SK-N-SH (cell line): ENCODE results near the gene MYOZ2. TPM values are rescaled to one million over a fixed set of nuclear protein-coding genes. Genes with fewer than 3 reads are reported as not detected.

ENCODE experiments used
- CTCF ChIA-PET: fragments of 300-600, 350-600 bp; formaldehyde crosslinking; extraction: SDS; loops from one replicate; lab custom pipeline; 2021; lab: Yijun Ruan, JAX
- POLR2A ChIA-PET: fragments of 350-600 bp; sonication (Branson Sonifier 250); formaldehyde crosslinking; extraction: SDS; loops from one replicate; lab custom pipeline; 2020; ENCODE audit warnings: antibody characterized with exemption, inconsistent platforms; lab: Yijun Ruan, JAX
- DNase-seq: peaks from one replicate; pipeline ENCODE4 v3.0.0; 2012
- H2AFZ ChIP-seq: fragments of 200-600 bp; sonication (generic); 2 replicates; pipeline ENCODE4 v1.8.1; 2016; ENCODE audit warnings: antibody characterized with exemption, mild to moderate bottlenecking, low read depth
- H3F3A ChIP-seq: fragments of 200-600 bp; sonication (generic); replicated peaks from 2 replicates; pipeline ENCODE3; 2016; ENCODE audit warnings: antibody characterized with exemption, mild to moderate bottlenecking; ENCODE audit not compliant: insufficient read depth
- H3K27ac ChIP-seq, 2 experiments: fragments of 200-500 bp in 1 of 2; fragments of 200-600 bp in 1 of 2; sonication (Bioruptor generic) in 1 of 2; sonication (generic), shearing (Covaris generic) in 1 of 2; 2 replicates each; pipeline versions ENCODE4 v1.5.1 to v1.6.1; 2014 to 2016; ENCODE audit warnings: low read depth in 2 of 2, inconsistent platforms in 1 of 2, low read length in 1 of 2, mild to moderate bottlenecking in 1 of 2, mixed read lengths in 1 of 2
- H3K27me3 ChIP-seq: fragments of 200-600 bp; sonication (generic), shearing (Covaris generic); 2 replicates; pipeline ENCODE4 v1.6.1; 2016; ENCODE audit warnings: mixed run types; ENCODE audit not compliant: insufficient read depth
- H3K36me3 ChIP-seq, 2 experiments: fragments of 200-500 bp in 1 of 2; fragments of 200-600 bp in 1 of 2; sonication (Bioruptor generic) in 1 of 2; sonication (generic) in 1 of 2; replicated peaks in 1 of 2; 2 replicates each; pipeline versions ENCODE3 to v1.5.1; 2014 to 2016; ENCODE audit warnings: low read length in 1 of 2, mild to moderate bottlenecking in 1 of 2; ENCODE audit not compliant: insufficient read depth in 2 of 2, control insufficient read depth in 1 of 2
- H3K4me1 ChIP-seq, 2 experiments: fragments of 200-500 bp in 1 of 2; fragments of 200-600 bp in 1 of 2; sonication (Bioruptor generic) in 1 of 2; sonication (generic), shearing (Covaris generic) in 1 of 2; 2 replicates each; pipeline versions ENCODE4 v1.5.1 to v1.6.1; 2014 to 2016; ENCODE audit warnings: low read depth in 1 of 2, low read length in 1 of 2, mixed run types in 1 of 2; ENCODE audit not compliant: insufficient read depth in 2 of 2, control insufficient read depth in 1 of 2
- H3K4me2 ChIP-seq: fragments of 200-600 bp; sonication (generic), shearing (Covaris generic); 2 replicates; pipeline ENCODE4 v1.6.1; 2017; ENCODE audit warnings: mixed run types
- H3K4me3 ChIP-seq, 2 experiments: fragments of 200-500 bp in 1 of 2; fragments of 200-600 bp in 1 of 2; sonication (Bioruptor generic) in 1 of 2; sonication (generic), shearing (Covaris generic) in 1 of 2; 2 replicates each; pipeline versions ENCODE4 v1.5.1 to v1.8.1; 2014 to 2016; ENCODE audit warnings: low read depth in 2 of 2, inconsistent platforms in 1 of 2, low read length in 1 of 2, mild to moderate bottlenecking in 1 of 2, mixed read lengths in 1 of 2, moderate library complexity in 1 of 2
- H3K79me2 ChIP-seq: fragments of 200-600 bp; sonication (generic); 2 replicates; pipeline ENCODE4 v1.8.1; 2017; ENCODE audit warnings: mild to moderate bottlenecking; ENCODE audit not compliant: insufficient read depth
- H3K9ac ChIP-seq: fragments of 200-600 bp; sonication (generic); 2 replicates; pipeline ENCODE4 v1.6.1; 2017; ENCODE audit warnings: mixed run types
- H3K9me2 ChIP-seq: fragments of 200-600 bp; sonication (generic); 2 replicates; pipeline ENCODE4 v1.6.1; 2017; ENCODE audit warnings: mixed run types
- H3K9me3 ChIP-seq: fragments of 200-600 bp; sonication (generic); 2 replicates; pipeline ENCODE4 v1.6.1; 2017; ENCODE audit warnings: mixed run types, mild to moderate bottlenecking, moderate library complexity
- H4K20me1 ChIP-seq: fragments of 200-600 bp; sonication (generic); 2 replicates; pipeline ENCODE4 v1.6.1; 2017; ENCODE audit warnings: mild to moderate bottlenecking, mixed run types; ENCODE audit not compliant: insufficient read depth
- CHD2 ChIP-seq: fragments of 150-350 bp; IDR thresholded peaks from 2 replicates; pipeline ENCODE4 v1.6.1; 2018; ENCODE audit warnings: low read length; ENCODE audit not compliant: partially characterized antibody
- EP300 ChIP-seq, 2 experiments: IDR thresholded peaks; 2 replicates each; pipeline versions ENCODE4 v1.4.0 to v1.6.1; 2012; ENCODE audit warnings: borderline replicate concordance in 1 of 2, low read depth in 1 of 2, low read length in 1 of 2
- FOXJ3 ChIP-seq: sonication (generic); formaldehyde crosslinking; IDR thresholded peaks from 2 replicates; pipeline ENCODE4 v1.5.1; 2020; ENCODE audit warnings: mild to moderate bottlenecking, missing genetic modification reagents
- GABPA ChIP-seq: IDR thresholded peaks from 2 replicates; pipeline ENCODE4 v1.4.0; 2012; ENCODE audit warnings: low read depth, mild to moderate bottlenecking
- GATA2 ChIP-seq: sonication (generic); formaldehyde crosslinking; IDR thresholded peaks from 2 replicates; pipeline ENCODE4 v1.5.0; 2020; ENCODE audit warnings: mild to moderate bottlenecking, missing genetic modification reagents
- MXI1 ChIP-seq: IDR thresholded peaks from 2 replicates; pipeline ENCODE4 v1.6.1; 2012; ENCODE audit warnings: mild to moderate bottlenecking, low read depth, low read length, improper control_type of control experiment
- RAD21 ChIP-seq: IDR thresholded peaks from 2 replicates; pipeline ENCODE4 v1.6.1; 2012; ENCODE audit warnings: mild to moderate bottlenecking, low read length
- RCOR1 ChIP-seq: fragments of 150-350 bp; IDR thresholded peaks from 2 replicates; pipeline ENCODE4 v1.6.1; 2017; ENCODE audit warnings: antibody characterized with exemption, low read length
- RFX5 ChIP-seq: IDR thresholded peaks from 2 replicates; pipeline ENCODE4 v1.6.1; 2012; ENCODE audit warnings: mild to moderate bottlenecking, improper control_type of control experiment, low read length
- RXRA ChIP-seq: IDR thresholded peaks from 2 replicates; pipeline ENCODE4 v1.4.0; 2012; ENCODE audit warnings: low read depth, mild to moderate bottlenecking, borderline replicate concordance
- SMC3 ChIP-seq: IDR thresholded peaks from 2 replicates; pipeline ENCODE4 v1.6.1; 2012; ENCODE audit warnings: low read depth, low read length, improper control_type of control experiment
- TCF12 ChIP-seq: IDR thresholded peaks from 2 replicates; pipeline ENCODE4 v1.4.0; 2012
- USF1 ChIP-seq: IDR thresholded peaks from 2 replicates; pipeline ENCODE4 v1.4.0; 2012; ENCODE audit warnings: low read depth, borderline replicate concordance
- ZBTB33 ChIP-seq: IDR thresholded peaks from 2 replicates; pipeline ENCODE4 v1.4.0; 2012; ENCODE audit warnings: low read depth, borderline replicate concordance
- WGBS: methylation state at CpG from one replicate; pipeline ENCODE4 v1.1.6; 2017; ENCODE audit warnings: low lambda C conversion rate; 5-methylcytosine and 5-hydroxymethylcytosine counted together
- polyA plus RNA-seq, 3 experiments: library from polyadenylated mRNA; depleted of rRNA; stranded (reverse); fragments of >200 nt; gene quantifications; 2 replicates each; pipeline ENCODE4 v1.2.3, GENCODE V29; 2012
- TF ChIP-seq, protein P1 (sequence below): IDR thresholded peaks from 2 replicates; pipeline ENCODE4; 2012

Gene MYOZ2
- polyA plus RNA-seq, 1 of the 3 experiments (the other 2 are of a cell fraction) = 0.26 TPM

DNA sequence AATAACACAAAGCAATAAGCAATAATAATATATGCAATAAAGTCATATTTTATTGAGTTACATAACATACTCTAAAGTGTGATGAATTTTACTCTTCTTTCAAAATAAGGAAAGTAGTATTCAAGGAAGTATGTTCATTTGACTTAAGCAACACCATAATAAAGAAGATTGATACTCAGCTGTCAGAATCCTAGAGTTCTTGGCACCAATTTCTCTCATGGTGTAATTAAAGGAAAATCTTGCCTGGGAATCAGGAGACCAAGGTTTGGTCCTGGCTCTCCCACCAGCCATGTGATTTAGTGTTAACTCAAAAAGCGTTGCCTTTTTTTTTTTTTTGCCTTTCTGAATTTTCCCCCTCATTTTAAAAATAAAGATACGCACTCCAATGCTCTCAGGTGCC, 17.1 kb downstream of the MYOZ2 start:
- H3F3A ChIP-seq = no peaks in the 10 kb centered on the region
- H2AFZ ChIP-seq = no peak overlapping the region
- no peaks in the 10 kb centered on the region for H3K79me2 ChIP-seq
- 0 out of 2 replicates have a peak, but pooled peaks cover 3% of the 10 kb centered on the region for H3K9me2 ChIP-seq
- ChIA-PET POLR2A (no interaction called here), CTCF (no interaction called here)
- no peak overlapping the region for H3K27ac ChIP-seq
- DNase-seq = no peak
- no peaks in the 10 kb centered on the region; a peak in 1 of 4 replicates for H3K4me1 ChIP-seq
- H3K9ac ChIP-seq = no peak overlapping the region
- no peaks in the 10 kb centered on the region for H4K20me1 ChIP-seq
- H3K27me3 ChIP-seq = no peaks in the 10 kb centered on the region
- no peak for TF ChIP-seq EP300 (IDR thresholded peaks at IDR 0.05; ENCODE audit: borderline replicate concordance in 1 of 2, low read depth in 1 of 2, low read length in 1 of 2)
- TF ChIP-seq MXI1 = no peak
- no peak for TF ChIP-seq RCOR1
- no peak for TF ChIP-seq FOXJ3 (CRISPR knock-in tag)
- TF ChIP-seq RFX5 = no peak
- no peak for TF ChIP-seq TCF12
- TF ChIP-seq RXRA = no peak
- TF ChIP-seq GABPA = no peak
- TF ChIP-seq CHD2 = no peak
- TF ChIP-seq GATA2 (CRISPR knock-in tag) = no peak
- H3K4me3 ChIP-seq = no peak overlapping the region
- H3K9me3 ChIP-seq = no peaks in the 10 kb centered on the region
- no peaks in the 10 kb centered on the region for H3K36me3 ChIP-seq
- WGBS = 97% methylated on average over 2 of the region's 2 CpGs
- no peak overlapping the region for H3K4me2 ChIP-seq

DNA sequence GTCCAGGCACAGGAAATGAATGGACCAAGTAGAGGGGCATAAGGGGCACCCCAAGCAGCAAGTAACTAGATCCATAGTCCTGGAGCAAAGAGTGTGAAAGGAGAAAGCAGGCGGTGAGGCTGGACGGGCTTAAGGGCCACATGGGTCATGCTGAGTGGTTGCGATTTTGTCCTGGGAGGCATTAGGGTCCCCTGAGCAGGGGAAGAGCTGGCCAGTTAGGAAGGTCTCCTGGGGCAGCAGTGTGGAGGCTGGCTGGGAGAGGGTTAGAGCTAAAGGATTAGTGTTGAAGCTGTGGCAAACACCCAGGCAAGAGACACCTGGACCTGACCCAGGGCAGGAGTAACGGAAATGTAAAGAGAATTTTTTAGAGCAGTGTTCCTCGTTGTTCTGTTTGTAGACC, 26.5 kb downstream of the MYOZ2 start:
- Histone ChIP-seq H3K27me3 (no peaks in the 10 kb centered on the region), H3K4me1 (no peaks in the 10 kb centered on the region; a peak in 1 of 4 replicates), H3K27ac (no peak overlapping the region), H3K9me2 (no peaks in the 10 kb centered on the region), H3K4me3 (no peak overlapping the region), H4K20me1 (no peaks in the 10 kb centered on the region), H3K9ac (no peak overlapping the region), H3F3A (no peaks in the 10 kb centered on the region), H3K9me3 (no peaks in the 10 kb centered on the region), H2AFZ (no peak overlapping the region), H3K36me3 (no peaks in the 10 kb centered on the region), H3K4me2 (no peak overlapping the region), H3K79me2 (no peaks in the 10 kb centered on the region)
- TF ChIP-seq ZBTB33 (no peak), RCOR1 (no peak), EP300 (IDR thresholded peaks at IDR 0.05; ENCODE audit: borderline replicate concordance in 1 of 2, low read depth in 1 of 2, low read length in 1 of 2) (no peak), MXI1 (no peak)
- DNase-seq = no peak
- POLR2A ChIA-PET = no interaction called here
- WGBS = 85% methylated on average over 5 of the region's 5 CpGs
- CTCF ChIA-PET = no interaction called here

GRCh38 chr4:119165767-119166166, 30.1 kb downstream of the MYOZ2 start:
- ChIA-PET CTCF (no interaction called here), POLR2A (interaction anchor here (0.6 kb wide), 1 partner anchor 70 kb away, joined by 3 read pairs; no protein-coding TSS in a partner anchor)
- H3K9me3 ChIP-seq = no peaks in the 10 kb centered on the region
- H3K4me1 ChIP-seq = no peaks in the 10 kb centered on the region
- H3K9ac ChIP-seq = no peak overlapping the region
- no peak for TF ChIP-seq RAD21
- no peak for TF ChIP-seq GATA2 (CRISPR knock-in tag)
- no peak for TF ChIP-seq MXI1
- TF ChIP-seq RCOR1 = no peak
- TF ChIP-seq, protein P1, sequence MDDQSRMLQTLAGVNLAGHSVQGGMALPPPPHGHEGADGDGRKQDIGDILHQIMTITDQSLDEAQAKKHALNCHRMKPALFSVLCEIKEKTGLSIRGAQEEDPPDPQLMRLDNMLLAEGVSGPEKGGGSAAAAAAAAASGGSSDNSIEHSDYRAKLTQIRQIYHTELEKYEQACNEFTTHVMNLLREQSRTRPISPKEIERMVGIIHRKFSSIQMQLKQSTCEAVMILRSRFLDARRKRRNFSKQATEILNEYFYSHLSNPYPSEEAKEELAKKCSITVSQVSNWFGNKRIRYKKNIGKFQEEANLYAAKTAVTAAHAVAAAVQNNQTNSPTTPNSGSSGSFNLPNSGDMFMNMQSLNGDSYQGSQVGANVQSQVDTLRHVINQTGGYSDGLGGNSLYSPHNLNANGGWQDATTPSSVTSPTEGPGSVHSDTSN = no peak
- no peak for TF ChIP-seq USF1
- TF ChIP-seq SMC3 = no peak
- H3K36me3 ChIP-seq = no peaks in the 10 kb centered on the region
- H4K20me1 ChIP-seq = no peaks in the 10 kb centered on the region
- no peak overlapping the region for H2AFZ ChIP-seq
- no peak overlapping the region for H3K4me3 ChIP-seq
- WGBS = 83% methylated on average over 3 of the region's 3 CpGs
- DNase-seq = no peak
- no peaks in the 10 kb centered on the region for H3K79me2 ChIP-seq
- H3K27me3 ChIP-seq = no peaks in the 10 kb centered on the region
- H3K9me2 ChIP-seq = no peaks in the 10 kb centered on the region
- no peak overlapping the region for H3K4me2 ChIP-seq
- no peak overlapping the region for H3K27ac ChIP-seq
- H3F3A ChIP-seq = no peaks in the 10 kb centered on the region
